Fibroblast of skin of left biceps (primary cell): ENCODE data around the gene CDK14.

Experiments used
- DNase-seq, 2 experiments: peaks; one replicate each; pipeline ENCODE4 v3.0.0-alpha.2; 2013; ENCODE audit warnings: low read depth in 2 of 2

CDK14 gene

GRCh38 chr7:90595801-90596670 lies at the start of gene CDK14:
Gene CDK14 (plus strand): TSS chr7:90596321. CDS start chr7:90596628, 307 bp downstream.
- peak in 1 of 2 experiments; percentile 42 for DNase-seq

- no peak for DNase-seq
Measured at GRCh38 chr7:90551036-90551435, 45.1 kb upstream of the CDK14 start.

- no peak for DNase-seq
Measured at GRCh38 chr7:90552521-90552920, 43.6 kb upstream of the CDK14 start.

- peak; percentile 33 to 49 for DNase-seq
Measured at GRCh38 chr7:90560730-90561129, 35.4 kb upstream of the CDK14 start.

- DNase-seq = no peak
Measured at GRCh38 chr7:90563286-90563685, 32.8 kb upstream of the CDK14 start.

- no peak for DNase-seq
Measured at GRCh38 chr7:90564455-90564854, 31.7 kb upstream of the CDK14 start.

- DNase-seq = no peak
Measured at GRCh38 chr7:90568213-90568612, 27.9 kb upstream of the CDK14 start.

- DNase-seq = no peak
Measured at GRCh38 chr7:90569368-90569767, 26.8 kb upstream of the CDK14 start.

GRCh38 chr7:90570373-90570959 lies 25.7 kb upstream of the CDK14 start:
- DNase-seq = no peak

GRCh38 chr7:90574146-90574819 lies 21.8 kb upstream of the CDK14 start:
- DNase-seq = no peak

- no peak for DNase-seq
Measured at GRCh38 chr7:90574820-90575187, 21.3 kb upstream of the CDK14 start.

GRCh38 chr7:90579181-90579688 lies 16.9 kb upstream of the CDK14 start:
- DNase-seq = peak; percentile 56 to 71

GRCh38 chr7:90580051-90580450 lies 16.1 kb upstream of the CDK14 start:
- DNase-seq = no peak

GRCh38 chr7:90582164-90582563 lies 14.0 kb upstream of the CDK14 start:
- DNase-seq = no peak

GRCh38 chr7:90584378-90584777 lies 11.7 kb upstream of the CDK14 start:
- DNase-seq = no peak

- no peak for DNase-seq
Measured at GRCh38 chr7:90586091-90586490, 10.0 kb upstream of the CDK14 start.

- no peak for DNase-seq
Measured at GRCh38 chr7:90587766-90588165, 8.4 kb upstream of the CDK14 start.

- no peak for DNase-seq
Measured at GRCh38 chr7:90592033-90592432, 4.1 kb upstream of the CDK14 start.

- DNase-seq = no peak
Measured at GRCh38 chr7:90593205-90593604, 2.9 kb upstream of the CDK14 start.

- DNase-seq = peak; percentile 45 to 61
Measured at GRCh38 chr7:90594751-90595317, 1.3 kb upstream of the CDK14 start.

- no peak for DNase-seq
Measured at GRCh38 chr7:90595342-90595800, 750 bp upstream of the CDK14 start.
